Measurements from ENCODE around the gene HOXD1.

HOXD1 gene

DNA sequence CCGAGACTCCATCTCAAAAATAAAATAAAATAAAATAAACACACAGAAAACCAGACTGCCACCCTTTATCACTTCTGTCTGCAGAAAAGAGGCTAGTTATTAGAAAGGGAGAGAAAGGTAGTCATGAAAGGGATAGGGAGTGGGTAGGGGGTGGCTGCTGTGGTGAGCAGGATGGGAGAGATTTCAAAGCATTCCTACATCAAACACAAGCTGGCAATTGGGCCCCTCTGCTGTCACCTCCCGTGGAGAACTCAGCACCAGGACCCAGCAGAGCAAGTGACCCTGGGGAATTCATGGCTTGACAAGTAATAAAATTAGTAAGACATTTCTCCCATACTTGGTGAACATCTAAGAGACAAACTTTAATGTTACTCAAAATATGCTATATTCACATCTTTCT is 3.7 kb upstream of the HOXD1 start:
- no peak for DNase-seq (ENCODE audit: low read depth, low spot score)

DNA sequence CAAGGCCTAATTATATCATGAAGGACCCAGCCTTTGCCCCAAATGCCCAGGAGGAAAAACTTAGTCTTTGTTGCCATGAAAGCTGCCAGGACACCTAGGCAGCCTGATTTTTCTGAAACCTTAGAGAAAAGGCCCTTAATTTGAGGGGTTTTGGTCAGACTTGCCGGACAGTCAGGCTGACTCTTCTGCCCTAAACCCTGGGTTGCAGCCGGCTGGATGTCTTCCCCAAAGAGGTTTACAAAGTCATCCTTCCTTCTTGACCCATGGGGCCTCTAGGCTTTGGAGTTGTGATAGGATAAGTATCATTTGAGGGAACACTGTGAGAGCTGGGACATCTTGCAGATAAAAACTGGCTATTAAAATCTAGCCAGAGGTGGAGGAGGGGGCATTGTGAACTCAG is 2.4 kb upstream of the HOXD1 start:
- no peak for DNase-seq (ENCODE audit: low read depth, low spot score)

DNA sequence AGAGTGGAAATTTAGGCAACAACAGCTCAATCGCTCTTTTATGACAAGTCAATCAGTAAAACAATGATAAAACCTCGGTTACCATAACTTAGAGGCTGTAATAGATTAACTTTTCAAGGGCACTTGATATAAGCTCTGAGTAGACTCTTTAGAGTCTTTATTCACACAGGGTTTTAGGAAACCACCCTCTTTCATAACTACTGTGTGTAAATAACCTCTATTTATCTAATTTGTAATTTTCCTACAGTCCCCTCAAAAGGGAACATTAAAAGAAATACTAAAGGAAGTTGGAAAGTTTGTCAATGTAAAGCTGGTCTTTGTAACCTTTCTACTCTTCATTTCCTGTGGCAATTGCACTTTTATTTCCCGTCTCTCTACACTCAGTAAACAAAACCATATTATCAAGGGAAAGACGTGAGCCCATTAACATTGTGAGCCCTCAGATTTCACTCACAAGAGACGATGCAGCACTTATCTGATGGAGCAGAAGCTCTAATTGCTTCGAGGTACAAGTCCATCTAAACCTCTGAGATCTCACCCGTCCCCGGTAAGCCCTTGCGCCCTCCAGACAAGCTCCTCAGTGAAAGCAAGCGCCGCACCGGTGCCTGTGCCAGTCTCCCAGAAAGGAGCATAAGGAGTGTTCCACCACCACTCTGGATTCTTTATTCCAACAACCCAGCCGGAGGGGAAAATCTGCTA is 1.1 kb upstream of the HOXD1 start:
- no peak for DNase-seq (ENCODE audit: low read depth, low spot score)

DNA sequence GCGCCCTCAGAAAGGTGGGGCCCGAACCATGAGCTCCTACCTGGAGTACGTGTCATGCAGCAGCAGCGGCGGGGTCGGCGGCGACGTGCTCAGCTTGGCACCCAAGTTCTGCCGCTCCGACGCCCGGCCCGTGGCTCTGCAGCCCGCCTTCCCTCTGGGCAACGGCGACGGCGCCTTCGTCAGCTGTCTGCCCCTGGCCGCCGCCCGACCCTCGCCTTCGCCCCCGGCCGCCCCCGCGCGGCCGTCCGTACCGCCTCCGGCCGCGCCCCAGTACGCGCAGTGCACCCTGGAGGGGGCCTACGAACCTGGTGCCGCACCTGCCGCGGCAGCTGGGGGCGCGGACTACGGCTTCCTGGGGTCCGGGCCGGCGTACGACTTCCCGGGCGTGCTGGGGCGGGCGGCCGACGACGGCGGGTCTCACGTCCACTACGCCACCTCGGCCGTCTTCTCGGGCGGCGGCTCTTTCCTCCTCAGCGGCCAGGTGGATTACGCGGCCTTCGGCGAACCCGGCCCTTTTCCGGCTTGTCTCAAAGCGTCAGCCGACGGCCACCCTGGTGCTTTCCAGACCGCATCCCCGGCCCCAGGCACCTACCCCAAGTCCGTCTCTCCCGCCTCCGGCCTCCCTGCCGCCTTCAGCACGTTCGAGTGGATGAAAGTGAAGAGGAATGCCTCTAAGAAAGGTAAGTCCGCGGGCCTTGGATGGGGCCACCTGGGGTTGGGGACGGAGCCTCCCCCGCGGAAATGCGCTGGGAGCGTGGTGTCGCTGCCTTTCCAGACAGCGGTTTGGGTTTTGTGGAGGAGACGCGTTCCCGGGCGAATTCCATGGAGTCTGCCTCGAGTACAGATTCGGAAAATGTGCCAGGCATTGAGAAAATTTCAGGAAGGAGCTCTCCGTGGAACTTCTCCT is 559 bp downstream of the HOXD1 start:
- DNase-seq (ENCODE audit: low read depth, low spot score): no peak

DNA sequence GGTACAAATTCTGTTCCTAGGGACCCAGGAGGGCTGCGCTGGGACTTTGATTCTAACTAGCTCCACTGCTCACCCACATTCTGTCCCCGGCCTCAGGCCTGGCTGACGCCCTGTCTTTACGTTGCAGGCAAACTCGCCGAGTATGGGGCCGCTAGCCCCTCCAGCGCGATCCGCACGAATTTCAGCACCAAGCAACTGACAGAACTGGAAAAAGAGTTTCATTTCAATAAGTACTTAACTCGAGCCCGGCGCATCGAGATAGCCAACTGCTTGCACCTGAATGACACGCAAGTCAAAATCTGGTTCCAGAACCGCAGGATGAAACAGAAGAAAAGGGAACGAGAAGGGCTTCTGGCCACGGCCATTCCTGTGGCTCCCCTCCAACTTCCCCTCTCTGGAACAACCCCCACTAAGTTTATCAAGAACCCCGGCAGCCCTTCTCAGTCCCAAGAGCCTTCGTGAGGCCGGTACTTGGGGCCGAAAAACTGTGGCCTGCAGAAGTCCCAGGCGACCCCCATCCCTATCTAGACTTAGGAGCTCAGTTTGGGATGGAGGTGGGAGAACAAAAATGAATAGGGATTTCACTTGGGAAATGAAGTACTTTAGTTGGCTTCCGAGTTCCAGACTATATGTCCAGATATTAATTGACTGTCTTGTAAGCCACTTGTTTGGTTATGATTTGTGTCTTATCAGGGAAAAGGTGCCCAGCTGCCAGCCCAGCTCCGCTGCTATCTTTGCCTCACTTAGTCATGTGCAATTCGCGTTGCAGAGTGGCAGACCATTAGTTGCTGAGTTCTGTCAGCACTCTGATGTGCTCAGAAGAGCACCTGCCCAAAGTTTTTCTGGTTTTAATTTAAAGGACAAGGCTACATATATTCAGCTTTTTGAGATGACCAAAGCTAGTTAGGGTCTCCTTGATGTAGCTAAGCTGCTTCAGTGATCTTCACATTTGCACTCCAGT is 1.5 kb downstream of the HOXD1 start:
- no peak for DNase-seq (ENCODE audit: low read depth, low spot score)

DNA sequence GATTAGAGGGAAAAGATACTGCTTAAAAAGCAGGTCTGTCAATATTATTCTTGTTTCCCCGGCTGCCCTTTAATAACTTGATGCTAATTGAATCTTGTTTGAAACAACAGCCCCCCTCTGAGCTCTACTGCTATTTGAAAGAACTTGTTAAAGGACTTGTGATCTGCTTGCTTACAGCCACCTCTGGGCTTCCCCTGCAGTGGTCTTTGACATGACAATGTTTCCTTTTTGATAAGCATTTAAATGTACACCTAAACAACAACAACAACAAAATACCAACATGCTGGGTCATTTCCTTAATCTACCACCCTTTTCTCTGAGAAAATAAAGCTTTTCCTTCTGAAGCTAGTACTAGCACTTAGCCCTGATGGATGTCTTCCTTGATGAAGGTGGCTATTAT is 3.9 kb downstream of the HOXD1 start:
- no peak for DNase-seq (ENCODE audit: low read depth, low spot score)

DNA sequence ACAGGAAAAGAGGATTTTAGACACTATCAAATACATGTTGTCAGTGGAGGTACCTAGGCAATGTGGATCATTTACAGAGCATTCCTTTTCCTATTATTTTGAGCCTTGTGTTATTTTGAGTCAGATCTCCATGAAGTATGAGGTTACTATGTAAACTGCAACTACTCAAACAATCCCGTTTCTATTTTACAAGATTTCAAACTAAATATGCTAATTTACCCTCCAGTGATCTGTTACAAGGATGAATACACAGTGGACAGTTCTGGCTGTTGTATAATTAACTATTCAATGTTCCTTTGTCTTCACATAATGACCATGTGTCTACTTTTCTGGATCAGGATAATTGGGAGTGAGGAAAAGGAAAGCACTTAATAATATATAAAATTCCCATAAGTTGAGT is 4.6 kb downstream of the HOXD1 start:
- DNase-seq (ENCODE audit: low read depth, low spot score): no peak

DNA sequence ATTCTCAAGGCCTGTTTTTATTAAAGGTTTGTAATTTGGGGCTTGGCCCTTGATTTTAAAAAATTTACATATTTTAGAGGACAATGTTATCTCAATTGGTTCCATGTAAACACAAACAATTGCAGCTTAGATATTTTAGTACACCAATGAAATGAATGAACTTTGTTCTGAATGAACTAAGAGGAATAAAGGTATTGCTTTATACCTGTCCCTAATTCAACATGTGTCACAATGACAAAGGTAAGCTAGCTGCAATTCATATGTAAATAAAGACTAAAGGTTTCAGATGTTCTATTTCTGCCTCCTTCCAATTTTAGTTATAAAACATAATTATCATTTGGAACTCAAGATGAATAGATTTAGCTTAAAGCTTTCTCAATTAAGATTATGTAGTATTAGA is 11.4 kb downstream of the HOXD1 start:
- DNase-seq (ENCODE audit: low read depth, low spot score): no peak

DNA sequence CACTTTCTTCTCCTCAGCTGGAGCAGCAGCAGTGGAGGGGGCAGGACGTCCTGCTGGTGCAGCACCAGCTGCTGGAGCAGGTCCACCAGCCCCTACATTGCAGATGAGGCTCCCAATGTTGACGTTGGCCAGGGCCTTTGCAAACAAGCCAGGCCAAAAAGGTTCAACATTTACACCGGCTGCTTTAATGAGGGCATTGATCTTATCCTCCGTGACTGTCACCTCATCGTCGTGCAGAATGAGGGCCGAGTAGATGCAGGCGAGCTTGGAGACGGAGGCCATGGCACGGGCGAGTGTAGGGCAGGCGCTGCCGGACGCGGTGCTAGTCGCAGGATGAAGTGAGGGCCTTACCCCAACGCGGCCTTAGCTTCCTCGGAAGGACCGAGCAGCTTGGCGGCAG is 12.5 kb downstream of the HOXD1 start:
- no peak for DNase-seq (ENCODE audit: low read depth, low spot score)

DNA sequence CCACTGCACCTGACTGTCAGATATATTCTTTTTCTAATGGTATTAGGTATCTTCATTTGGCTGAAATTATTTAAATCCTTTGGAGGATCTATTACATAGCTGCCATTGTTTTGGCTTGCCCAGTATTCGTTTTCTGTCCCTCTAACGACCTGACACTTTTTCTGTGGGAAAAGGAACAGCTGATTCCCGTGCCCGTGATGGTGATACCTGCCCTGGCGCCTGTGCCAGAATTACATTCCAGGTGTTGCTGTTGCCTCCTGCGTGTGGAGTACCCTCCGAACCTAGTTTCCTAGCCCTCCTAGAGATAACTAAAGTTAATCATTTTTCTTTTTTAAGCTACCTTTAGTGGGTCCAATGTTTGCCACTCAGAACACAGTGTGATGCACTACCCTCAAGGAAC is 14.0 kb downstream of the HOXD1 start:
- DNase-seq (ENCODE audit: low read depth, low spot score): no peak

DNA sequence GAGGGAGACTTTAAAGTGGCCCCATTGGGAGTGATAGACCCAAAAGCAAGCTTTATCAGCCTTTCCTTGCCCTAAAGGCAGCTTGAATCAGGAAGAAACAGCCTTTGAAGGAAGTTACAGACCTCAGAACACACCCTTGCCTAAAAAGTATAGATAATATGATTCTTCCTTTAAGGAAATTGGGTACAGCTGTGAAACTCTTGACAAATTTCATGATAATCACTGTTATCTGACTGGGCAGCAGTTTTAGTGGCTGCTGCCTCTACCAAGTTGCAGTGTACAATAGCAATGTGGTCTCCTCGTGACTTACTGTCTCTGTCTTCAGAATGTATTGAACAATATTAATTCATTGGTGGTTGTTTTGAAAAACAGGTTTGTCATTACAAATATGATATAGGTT is 16.7 kb downstream of the HOXD1 start:
- DNase-seq (ENCODE audit: low read depth, low spot score): no peak

DNA sequence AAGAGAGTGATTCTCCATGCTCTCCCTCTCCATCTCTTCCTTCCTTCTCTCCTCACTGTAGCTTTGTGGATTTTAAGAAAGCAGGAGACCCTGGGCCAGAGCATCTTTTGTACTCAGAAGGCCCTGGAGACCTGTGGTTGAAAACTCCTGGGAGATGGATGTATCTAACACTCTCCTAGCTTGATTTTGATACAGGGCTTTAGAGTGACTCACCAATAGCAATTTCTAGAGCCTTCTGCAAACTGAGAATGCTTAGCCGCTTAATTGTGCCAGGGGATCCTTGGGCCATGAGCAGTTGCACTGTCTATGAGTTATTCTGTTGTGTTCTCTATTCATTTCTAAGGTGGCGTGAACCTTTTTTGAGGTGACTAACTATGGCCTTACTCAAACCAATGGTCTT is 17.7 kb downstream of the HOXD1 start:
- no peak for DNase-seq (ENCODE audit: low read depth, low spot score)

DNA sequence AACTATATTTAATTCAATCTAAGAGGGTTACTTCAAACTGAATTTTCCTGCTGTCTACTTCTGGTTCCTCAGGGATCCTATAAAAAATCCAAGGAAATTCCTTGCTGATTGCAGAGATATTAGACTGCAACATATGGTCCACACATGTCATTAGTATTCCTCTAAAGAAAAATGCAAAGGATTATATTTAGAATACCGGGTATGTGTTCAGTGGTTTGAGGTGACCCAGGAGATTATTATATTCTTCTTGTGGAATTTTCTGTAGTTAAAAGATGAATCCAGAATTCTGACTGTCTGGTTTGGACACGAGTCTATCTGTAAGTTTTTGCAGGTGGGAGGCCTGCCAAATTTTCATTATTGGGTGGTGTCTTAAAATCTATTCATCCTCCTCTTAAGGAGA is 18.2 kb downstream of the HOXD1 start:
- DNase-seq (ENCODE audit: low read depth, low spot score): no peak

DNA sequence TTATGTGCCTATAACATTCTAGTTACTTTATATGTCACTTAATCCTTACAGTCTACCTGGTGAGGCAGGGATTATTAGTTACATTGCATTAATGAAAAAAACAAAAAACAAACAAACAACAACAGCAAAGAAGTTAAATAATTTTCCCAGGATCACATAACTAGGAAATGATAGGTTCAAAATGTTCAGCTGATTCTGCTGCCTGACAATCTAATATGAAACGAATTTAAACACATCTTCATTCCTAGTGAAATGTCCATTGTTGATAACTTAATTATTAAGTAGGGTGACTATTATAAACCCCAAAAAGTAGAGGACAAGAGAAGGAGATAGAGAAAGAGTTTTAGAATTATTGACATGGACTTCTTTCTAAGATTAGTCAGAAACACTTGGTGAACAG is 22.6 kb downstream of the HOXD1 start:
- DNase-seq (ENCODE audit: low read depth, low spot score): no peak

DNA sequence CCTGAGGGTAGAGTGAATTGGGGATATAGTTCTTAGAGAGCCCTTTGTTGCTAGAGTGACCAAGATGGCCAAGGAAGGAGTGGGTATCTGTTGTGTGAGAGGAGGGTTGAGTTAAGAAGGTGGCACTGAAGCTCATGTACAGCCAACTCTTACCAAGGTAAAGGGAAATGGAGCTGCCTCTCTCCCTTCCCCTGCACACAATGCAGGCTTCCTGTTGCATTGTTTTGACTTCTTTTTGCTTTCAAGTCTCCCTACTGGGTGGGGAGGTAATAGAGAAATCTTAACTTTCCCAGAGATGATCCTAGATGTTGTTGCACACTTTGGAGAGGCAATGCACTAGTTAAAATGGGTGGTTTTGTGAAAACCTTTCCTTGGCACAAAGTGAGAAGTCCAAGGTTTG is 23.8 kb downstream of the HOXD1 start:
- DNase-seq (ENCODE audit: low read depth, low spot score): no peak

DNA sequence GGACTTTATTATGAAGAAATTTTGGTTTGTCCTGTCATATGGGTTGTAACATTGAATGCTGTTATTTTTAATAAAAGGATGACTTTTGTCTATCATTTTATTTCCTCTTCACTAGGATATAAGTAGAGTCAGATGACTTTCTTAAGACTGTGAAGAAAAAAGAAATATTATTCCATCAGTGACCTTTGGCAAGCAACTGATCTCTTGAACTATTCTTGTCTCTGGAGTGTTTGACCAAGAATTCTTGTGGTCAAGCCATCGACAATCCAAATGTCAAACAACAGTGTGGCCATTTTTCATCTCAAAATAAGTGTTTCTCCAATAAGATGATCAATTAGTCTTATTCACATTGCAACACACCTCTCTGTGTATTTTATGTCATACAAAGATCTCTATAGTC is 24.9 kb downstream of the HOXD1 start:
- DNase-seq (ENCODE audit: low read depth, low spot score): no peak

DNA sequence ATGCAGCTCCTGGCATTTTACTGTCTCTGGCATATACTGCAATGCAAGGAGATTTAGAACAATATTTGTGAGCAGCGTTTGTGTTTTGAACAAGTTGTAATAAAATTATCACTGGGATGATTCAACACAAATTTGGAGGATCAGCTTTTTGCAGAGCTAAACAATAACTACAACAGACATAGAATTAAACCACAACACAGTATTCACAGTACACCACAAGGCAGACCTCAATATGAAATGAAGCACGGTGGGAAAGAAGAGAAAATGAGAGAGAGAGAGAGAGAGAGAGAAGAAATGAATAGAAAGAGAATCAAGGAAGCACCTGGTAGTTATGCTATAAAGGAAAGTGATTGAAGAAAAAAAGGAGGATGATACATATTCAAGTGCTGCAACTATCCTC is 39.4 kb downstream of the HOXD1 start:
- no peak for DNase-seq (ENCODE audit: low read depth, low spot score)

DNA sequence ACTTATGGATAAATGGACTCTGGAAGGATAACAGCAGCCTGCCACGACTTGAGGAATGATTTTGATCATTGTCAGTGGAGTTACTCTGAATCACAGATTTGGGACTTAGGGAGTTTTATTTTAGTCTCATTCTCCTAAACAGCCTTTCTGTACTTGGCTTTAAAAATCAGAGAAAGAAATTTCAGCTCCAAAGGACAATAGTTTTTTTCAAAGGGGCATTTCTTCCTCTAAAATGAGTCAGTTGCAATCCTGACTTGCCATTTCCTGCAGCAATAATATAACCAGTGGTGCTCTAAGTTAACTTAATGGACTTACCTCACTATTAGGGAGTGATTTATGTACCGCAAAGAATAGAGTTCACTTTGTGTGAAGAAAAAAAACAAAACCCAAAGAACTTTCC is 45.7 kb downstream of the HOXD1 start:
- DNase-seq (ENCODE audit: low read depth, low spot score): no peak

DNA sequence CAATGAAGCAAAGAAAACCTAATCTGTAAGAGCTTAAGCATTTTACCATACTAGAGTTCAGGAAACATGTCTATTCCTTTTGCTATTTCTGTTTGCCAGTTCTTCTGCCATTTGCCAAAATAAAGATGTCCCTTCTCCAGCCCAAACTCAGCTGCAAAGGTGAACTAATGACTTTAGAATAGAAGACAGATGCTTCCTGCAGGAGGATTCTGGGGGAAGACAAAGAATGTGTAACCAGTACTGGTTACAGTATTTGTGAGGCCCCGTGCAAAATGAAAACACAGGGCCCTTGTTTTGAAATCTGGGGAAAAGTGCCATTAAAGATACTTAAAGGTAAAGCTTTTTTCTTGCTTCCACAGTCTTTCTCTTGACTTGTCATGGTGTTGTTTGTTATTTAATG is 46.5 kb downstream of the HOXD1 start:
- no peak for DNase-seq (ENCODE audit: low read depth, low spot score)

DNA sequence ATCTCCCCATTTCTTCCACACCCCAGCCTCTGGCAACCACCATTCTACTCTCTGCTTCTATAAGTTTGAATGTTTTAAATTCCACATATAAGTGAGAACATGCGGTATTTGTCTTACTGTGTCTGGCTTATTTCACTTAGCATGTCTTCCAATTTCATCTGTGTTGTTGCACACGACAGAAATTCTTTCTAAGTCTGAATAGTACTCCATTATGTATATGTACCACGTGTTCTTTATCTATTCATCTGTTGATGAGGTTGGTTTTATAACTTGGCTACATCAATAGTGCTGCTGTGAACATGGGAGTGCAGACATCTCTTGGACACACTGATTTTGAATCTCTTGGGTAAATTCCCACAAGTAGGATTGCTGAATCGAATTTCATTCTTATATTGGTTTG is 49.0 kb downstream of the HOXD1 start:
- DNase-seq (ENCODE audit: low read depth, low spot score): no peak

DNA sequence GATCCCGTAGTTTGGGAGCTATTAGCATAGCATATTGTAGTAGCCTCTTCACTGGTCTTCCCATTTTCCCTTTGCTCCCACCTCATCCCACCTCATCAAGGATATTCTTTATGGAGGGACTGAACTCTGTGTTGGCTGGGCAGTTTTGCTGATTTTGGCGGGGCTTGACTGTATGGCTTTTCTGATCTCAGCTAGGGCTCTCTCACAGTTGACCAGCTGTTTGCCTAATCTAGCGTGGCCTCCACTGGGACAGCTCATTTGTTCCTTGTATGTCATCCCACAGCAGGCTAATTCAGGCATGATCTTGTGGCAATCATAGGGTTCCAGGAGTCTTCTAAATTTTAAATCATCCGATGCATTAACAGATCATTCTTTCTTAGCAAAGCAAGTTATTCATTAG is 50.6 kb downstream of the HOXD1 start:
- no peak for DNase-seq (ENCODE audit: low read depth, low spot score)

DNA sequence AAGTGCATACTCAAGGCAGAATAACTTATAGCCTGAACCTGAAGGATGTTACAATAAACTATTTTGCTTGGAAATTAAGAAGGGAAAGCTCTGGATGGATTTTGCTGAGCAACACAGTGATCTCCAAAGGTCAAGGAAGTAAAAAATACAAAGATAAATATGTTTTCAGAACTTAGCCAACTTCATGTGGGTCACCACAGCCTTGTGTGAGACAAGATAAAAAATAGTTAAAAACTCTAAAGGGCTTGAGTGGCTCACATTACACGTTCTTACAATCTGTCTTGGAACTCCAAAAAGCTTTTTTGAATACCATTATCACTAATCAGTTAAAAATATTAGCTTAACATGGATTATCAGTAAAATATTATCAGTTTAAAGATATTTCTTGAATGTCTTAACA is 51.8 kb downstream of the HOXD1 start:
- DNase-seq (ENCODE audit: low read depth, low spot score): no peak
